HG02588 (cell line): ENCODE measurements around the gene CELF4.

Source experiments
- ATAC-seq: cut with Tn5 transposase; IDR thresholded peaks from one replicate; pipeline ENCODE4 v1.9.1; 2021; ENCODE audit warnings: mild to moderate bottlenecking, moderate library complexity; ENCODE audit not compliant: unreplicated experiment

The CELF4 gene

DNA sequence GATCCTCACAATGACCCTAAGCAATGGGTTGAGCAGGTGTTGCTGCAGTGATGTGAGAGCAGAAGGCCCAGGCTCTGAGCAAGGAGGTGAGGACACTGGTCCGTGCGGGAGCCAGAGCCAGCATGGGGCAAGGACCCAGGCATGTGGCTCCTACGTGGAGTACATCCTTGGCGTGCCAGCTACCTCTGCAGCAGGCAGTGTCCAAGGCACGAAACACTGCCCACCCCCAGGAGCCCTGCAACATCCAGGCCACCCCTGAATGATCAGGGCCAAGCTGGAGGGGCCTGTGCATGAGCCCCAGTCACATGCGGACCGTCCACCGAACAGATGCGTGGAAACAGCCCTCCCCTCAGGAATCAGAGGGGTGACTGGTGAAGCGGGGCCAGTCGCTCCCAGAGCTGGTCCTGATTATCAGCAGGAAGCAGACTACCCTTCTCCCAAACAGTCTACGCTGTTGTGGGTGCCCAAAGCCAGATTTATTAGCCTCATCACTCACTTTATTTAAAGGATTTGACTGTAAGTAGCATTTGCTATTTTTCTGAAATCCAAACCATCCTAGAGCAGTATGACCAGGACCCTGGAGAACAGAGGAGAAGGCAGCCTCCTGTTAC lies 16.8 kb downstream of the CELF4 start:
- no peak for ATAC-seq

DNA sequence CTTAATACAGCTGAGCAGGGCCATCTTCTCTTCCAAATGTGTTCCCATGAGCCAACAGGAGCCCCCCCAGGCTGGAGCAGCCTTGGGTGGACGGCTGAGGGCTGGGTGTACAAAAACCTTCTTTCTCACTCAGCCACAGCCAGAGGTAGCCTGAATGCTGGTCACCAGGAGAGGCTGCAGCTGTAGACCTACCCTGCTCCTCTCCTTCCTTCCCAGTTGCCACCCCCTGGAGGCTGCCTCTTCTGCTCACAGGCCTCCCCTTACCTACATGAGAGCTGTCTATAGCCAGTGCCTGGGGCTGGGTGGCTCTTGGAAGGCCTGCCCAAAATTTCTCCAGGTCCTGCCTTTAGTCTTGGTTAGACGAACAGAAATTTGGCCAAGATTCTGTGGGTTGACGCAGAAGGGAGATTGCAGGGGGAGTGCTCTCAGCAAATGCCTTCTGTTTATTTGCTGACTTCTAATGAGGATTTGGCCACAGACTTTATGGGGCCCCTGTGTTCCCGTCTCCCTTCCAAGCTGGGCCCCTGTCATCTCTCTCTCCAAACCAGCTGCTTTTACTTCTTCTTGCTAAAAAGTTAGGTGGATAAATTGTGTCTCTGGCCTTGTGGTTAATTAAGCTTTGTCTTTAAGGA lies 18.3 kb downstream of the CELF4 start:
- no peak for ATAC-seq

- no peak for ATAC-seq
Measured at GRCh38 chr18:37546651-37547050, 18.9 kb downstream of the CELF4 start.

- ATAC-seq = no peak
Measured at GRCh38 chr18:37546272-37546537, 19.4 kb downstream of the CELF4 start.

DNA sequence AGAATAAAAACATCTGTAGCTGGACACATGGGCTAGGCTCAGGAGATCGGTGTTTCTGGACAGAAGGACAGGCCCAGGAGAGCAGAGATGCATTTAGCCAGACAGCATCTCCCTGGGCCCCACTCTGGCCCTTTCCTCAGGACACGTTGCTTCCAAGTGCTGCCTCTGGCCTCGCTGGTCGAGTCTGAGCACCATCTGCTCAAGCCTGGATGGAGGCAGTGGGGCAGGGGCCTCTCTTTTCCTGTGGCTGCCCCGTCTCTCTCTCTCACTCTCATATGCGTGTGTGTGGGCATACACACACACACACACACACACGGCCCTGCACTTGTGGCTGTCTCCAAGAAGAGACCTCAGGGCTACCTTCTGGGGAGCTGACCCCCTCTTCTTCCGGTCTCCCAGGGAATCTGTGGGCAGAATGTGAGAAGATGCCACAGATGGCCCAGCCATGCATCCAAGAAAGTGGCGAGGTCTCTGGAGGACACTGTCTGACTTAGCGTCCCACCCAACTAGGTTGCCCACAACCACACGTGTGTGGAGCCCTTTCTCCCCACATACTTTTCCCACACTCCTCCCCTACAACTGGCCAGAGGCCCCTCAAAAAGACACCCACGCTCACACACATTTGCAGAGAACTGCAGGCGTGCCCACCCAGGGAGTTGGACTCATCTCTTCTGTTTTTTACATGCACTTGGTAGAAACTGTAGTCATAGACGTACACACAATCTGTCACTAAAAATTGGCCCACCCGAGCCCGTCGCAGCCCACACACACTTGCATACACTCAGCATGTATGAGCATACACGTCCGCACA lies 19.9 kb downstream of the CELF4 start:
- no peak for ATAC-seq

GRCh38 chr18:37544713-37545112 lies 20.9 kb downstream of the CELF4 start:
- no peak for ATAC-seq

DNA sequence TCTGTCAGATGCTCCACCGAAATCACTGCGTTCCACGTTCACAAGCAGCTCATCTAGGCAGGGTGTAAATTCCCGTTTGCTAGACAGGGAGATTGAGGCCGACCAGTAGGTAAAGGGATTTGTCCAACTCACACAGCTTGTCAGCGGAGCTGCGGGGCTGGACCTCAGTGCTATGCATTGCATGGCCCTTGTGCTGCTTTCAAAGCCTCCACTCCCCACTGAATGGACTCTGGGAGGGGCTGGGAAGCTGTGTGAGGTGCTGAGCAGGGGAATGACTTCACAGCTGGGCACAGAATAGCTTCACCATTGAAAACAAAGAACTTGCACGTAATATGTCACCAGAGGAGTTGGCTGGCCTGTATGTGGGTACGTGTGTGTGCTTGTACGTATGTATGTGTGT lies 21.4 kb downstream of the CELF4 start:
- ATAC-seq = no peak

DNA sequence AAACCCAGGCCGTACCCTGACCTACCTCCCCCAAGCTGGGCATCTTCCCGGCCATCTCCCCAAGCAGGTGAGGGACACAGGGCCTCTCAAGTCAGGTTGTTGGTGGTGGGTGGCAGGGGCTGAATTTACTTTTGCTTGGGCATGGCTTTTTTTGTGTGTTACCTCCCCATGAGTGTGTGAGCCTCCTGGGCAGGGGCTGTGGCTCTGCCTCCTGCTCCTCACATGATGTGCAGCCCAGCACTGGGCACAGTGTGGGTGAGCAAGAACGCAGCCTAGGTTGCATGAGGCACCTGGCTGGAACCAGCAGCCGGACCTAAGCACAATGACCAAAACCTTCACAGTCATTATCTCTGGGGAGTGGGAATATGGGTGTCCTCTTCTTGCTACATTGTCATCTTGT lies 22.3 kb downstream of the CELF4 start:
- ATAC-seq = no peak

GRCh38 chr18:37541517-37541916 lies 24.1 kb downstream of the CELF4 start:
- ATAC-seq = no peak

DNA sequence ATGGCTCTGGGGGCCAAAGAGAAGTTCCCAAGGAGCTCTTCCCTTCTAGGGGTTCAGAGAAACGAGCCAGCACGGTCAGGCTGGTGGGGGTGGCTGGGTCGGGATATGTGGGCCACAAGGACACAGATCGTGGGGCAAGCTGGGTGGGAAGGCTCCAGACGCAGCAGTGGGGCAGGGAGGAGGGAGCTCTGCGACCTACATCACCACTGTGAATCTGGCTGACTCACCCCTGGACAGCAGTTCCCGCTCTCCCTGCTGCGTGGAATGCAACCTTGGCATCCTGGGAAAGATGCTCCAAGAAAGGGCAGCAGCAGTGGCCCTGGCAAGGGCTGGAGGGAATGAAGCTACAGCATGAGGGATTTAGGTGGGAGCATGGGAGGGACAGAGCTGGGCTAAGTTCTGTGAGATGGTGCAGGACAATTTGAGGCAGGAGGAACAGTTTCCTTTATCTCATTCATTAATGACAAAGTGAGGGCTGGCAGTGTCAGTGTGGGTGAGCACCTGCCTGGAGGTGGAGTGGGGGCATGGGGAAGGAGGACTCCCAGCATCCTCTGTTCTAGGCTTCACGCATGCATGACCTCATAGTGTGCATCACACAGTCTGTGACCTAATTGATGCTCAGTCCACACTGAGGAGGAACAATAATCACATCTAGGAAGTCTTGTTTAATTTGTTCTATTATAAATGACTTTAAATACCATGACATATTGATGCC lies 25.0 kb downstream of the CELF4 start:
- no peak for ATAC-seq

- no peak for ATAC-seq
Measured at GRCh38 chr18:37539236-37539635, 26.4 kb downstream of the CELF4 start.

GRCh38 chr18:37538526-37539205 lies 26.9 kb downstream of the CELF4 start:
- no peak for ATAC-seq

- ATAC-seq = peak; percentile 76
Measured at GRCh38 chr18:37537868-37538525, 27.6 kb downstream of the CELF4 start.

DNA sequence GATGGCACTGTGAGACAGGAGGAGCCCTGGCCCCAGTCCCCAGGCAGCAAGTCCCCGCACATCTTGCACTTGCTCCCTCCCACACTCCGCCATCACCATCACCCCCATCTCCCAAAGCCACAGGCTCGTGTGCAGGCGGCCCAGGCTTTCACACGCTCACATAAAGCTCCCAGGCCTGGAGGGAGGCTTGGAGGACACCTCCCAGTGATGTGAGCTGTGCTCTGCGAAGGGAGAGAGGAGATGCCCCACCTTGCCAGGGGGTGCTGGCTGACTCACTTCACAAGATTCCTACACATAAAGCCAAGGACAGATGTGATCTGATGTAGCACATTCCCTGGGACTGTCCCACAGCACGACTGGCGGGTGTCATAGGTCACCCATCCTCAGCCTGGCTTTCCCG lies 28.9 kb downstream of the CELF4 start:
- ATAC-seq = no peak

GRCh38 chr18:37535968-37536367 lies 29.6 kb downstream of the CELF4 start:
- ATAC-seq = no peak

DNA sequence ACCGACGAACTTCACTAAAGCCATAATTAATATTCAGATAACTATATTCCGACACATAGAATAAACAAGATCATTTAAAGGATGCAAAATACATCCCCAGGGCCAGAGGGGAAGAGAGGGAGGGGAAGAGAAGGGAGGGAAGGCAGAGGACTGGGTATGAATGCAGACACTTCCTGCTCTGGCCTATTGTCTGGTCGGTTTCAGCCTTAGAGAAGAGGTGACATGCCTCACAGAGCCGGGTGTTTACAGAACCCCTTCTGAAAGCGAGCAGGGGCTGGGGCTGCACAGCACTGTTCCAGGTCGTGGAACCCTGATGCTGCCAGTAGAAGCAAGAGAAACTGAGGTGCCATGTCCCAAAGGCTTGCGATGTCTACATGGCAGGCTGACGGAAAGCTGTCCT lies 31.0 kb downstream of the CELF4 start:
- no peak for ATAC-seq

DNA sequence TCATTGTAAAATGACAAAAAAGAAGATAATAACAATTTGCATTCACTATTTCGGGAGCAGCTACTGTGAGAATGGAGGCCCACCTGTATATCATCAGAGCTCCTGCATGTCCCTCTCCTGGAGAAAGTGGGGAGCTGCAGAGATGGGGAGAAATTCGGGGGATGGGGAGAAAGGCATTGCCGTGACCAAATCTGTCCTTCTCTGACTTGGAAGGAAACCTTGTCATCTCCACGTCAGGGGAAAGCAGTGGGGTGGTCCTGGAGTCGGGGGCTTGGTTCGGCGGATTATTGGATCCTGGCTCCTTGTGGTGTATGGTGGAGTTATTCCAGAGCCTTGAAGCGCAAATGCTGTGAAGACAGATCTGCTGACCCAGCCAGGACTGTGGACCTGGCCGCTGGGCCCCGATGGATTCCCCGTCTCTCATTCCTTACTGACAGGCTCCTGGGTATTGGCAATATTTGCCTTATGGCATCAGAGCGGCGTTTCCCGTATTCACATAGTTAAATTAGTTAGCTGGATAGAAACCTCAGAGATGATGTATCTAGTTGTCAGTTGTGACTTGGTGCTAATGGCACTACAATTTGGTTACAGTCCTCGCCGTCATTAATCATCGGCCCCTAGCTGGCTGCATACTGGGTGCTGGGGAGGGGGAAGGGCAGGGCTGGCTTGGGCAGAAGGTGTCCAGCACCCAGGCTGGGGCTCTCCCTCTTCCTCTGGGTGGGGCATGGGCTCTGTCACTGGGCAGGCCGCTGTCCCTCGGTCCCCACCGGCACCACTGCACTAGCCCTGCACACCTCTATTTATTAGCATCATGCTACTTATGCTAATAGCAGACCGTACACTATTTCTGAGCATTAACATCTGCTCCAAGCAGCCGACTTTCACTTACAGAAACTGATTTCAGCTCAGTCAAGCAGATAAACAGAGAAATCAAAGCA lies 31.7 kb downstream of the CELF4 start:
- ATAC-seq = no peak

DNA sequence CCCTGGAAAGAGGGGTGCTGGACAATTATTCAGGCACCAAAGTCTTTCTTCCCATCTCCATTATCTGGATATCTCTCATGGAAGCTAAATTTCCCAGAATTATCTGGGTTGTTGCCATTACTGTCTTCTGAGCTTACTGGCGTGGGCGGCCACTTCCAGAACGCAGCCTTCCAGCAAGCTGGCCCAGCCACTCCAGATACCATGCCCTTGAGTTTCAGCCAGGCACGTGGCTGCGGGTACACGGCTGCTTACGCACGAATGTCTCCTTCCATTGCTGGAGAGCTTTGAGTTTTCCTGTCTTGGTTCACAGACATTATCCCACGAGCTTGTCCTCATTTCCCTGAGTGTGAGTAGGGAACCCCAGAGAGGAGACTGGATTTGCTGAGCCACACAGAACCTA lies 32.7 kb downstream of the CELF4 start:
- ATAC-seq = no peak

DNA sequence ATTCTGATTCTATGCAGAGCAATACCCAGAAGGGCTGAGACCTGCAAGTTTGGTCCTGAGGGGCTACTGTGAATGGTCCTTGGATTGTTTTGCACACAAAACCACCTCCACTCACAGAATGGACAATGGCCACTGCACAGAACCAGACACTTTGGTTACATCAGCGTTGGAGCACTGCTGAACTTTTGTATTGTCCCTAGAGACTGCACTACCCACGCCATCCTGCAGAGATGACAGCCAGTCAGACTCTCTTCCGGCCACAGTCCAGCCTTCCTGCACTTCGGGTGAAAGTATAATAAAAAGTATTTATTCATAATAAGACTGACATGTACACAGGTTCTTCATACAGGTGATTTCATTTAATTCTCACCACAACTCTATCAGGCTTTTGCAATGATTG lies 35.7 kb downstream of the CELF4 start:
- ATAC-seq = peak; percentile 93

DNA sequence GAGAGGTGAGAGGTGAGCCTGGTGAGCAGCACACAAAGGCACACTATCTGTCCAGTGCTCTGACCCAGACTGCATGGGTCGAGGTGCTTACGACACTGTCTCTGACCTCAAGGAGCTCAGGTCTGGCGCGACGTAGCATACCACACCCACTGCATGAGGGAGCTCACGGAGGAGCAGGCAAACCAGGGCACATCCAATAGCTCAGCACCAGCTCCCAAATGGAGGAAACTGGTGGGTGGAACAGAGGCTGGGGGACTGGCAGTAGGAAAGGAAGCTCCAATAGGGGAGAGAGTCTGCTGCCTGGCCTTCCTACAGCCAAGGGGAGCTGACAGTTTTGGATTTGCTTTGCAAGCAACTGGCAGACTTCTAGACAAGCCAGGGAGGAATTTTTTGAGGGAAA lies 36.3 kb downstream of the CELF4 start:
- no peak for ATAC-seq
